ENCODE results near the gene ACSM4.

The ACSM4 gene

GRCh38 chr12:7346551-7347225 lies 42.8 kb downstream of the ACSM4 start:
- TF ChIP-seq CTCF (IDR thresholded peaks at IDR 0.05) = no peak

GRCh38 chr12:7349418-7349817 lies 45.5 kb downstream of the ACSM4 start:
- TF ChIP-seq CTCF (IDR thresholded peaks at IDR 0.05) = no peak

- no peak for TF ChIP-seq CTCF (IDR thresholded peaks at IDR 0.05)
These were observed 47.3 kb downstream of the ACSM4 start for GRCh38 chr12:7351177-7351576.

- no peak for TF ChIP-seq CTCF (IDR thresholded peaks at IDR 0.05)
These were observed 48.8 kb downstream of the ACSM4 start for GRCh38 chr12:7352661-7353060.

GRCh38 chr12:7354529-7354928 lies 50.7 kb downstream of the ACSM4 start:
- TF ChIP-seq CTCF (IDR thresholded peaks at IDR 0.05) = no peak

- no peak for TF ChIP-seq CTCF (IDR thresholded peaks at IDR 0.05)
These were observed 57.4 kb downstream of the ACSM4 start for GRCh38 chr12:7361265-7361664.

- TF ChIP-seq CTCF (IDR thresholded peaks at IDR 0.05) = no peak
These were observed 58.9 kb downstream of the ACSM4 start for GRCh38 chr12:7362734-7363133.

- TF ChIP-seq CTCF (IDR thresholded peaks at IDR 0.05) = no peak
These were observed 65.4 kb downstream of the ACSM4 start for GRCh38 chr12:7369274-7369729.
